OCI-LY1 (cell line): ENCODE results near the gene DYNC2I2.

Source experiments
- CTCF ChIP-seq: fragments of 200-600 bp; sonication (generic), shearing (Covaris generic); IDR thresholded peaks from 2 replicates; pipeline ENCODE4 v1.5.1; 2017; ENCODE audit warnings: mild to moderate bottlenecking, antibody characterized with exemption, low read length, moderate library complexity, mixed read lengths
- EZH2 ChIP-seq: fragments of 200-600 bp; sonication (generic), shearing (Covaris generic); IDR thresholded peaks from 2 replicates; pipeline ENCODE4 v1.8.0; 2017; ENCODE audit warnings: borderline replicate concordance, mixed run types, mild to moderate bottlenecking, antibody characterized with exemption, low read length, moderate library complexity, mixed read lengths

DNA sequence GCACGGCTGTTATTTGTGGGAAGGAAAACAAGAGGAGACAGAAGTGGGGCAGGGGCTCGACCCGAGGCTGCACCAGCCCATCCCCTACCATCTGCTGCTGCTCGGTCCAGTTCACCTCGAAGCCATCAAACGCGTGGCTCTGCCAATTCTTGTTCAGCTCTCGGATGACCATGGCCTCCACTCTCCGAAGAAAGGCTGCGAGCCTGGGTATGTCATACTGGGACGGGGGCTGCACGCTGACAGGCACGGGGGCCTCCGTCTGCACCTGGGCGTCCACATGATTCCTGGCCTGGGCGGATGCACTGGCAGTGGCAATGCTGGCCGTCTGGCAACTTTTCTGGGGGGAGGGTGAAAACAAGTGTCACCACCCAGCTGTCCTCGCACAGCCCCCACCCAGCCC, 16.0 kb downstream of the DYNC2I2 start:
- TF ChIP-seq CTCF (no peak), EZH2 (no peak)
